Parathyroid adenoma (tissue), 2 donors: ENCODE results near the gene AHSG.

Source experiments
- H2AFZ ChIP-seq: fragments of 300-600 bp; sonication (generic); one replicate; pipeline ENCODE4 v1.7.0; 2017; ENCODE audit warnings: antibody characterized with exemption, mild to moderate bottlenecking
- H3K27ac ChIP-seq: fragments of 300-600 bp; sonication (generic); one replicate; pipeline ENCODE4 v1.7.0; 2017
- H3K27me3 ChIP-seq: fragments of 300-600 bp; sonication (generic); one replicate; pipeline ENCODE4 v1.7.0; 2017; ENCODE audit warnings: low read length; ENCODE audit not compliant: control insufficient read depth, insufficient read depth
- H3K36me3 ChIP-seq: fragments of 300-600 bp; sonication (generic); one replicate; pipeline ENCODE4 v1.7.0; 2017; ENCODE audit warnings: low read length; ENCODE audit not compliant: control insufficient read depth, insufficient read depth
- H3K4me1 ChIP-seq: fragments of 300-600 bp; sonication (generic); one replicate; pipeline ENCODE4 v1.7.0; 2017; ENCODE audit warnings: control low read depth
- H3K4me2 ChIP-seq: fragments of 300-600 bp; sonication (generic); one replicate; pipeline ENCODE4 v1.7.0; 2017; ENCODE audit warnings: low read length
- H3K4me3 ChIP-seq: fragments of 300-600 bp; sonication (generic); one replicate; pipeline ENCODE4 v1.7.0; 2017; ENCODE audit warnings: low read depth, low read length
- H3K79me2 ChIP-seq: fragments of 300-600 bp; sonication (generic); one replicate; pipeline ENCODE4 v1.7.0; 2017; ENCODE audit warnings: control low read depth
- H3K9ac ChIP-seq: fragments of 300-600 bp; sonication (generic); one replicate; pipeline ENCODE4 v1.7.0; 2017; ENCODE audit warnings: mild to moderate bottlenecking
- H3K9me3 ChIP-seq: fragments of 300-600 bp; sonication (generic); one replicate; pipeline ENCODE4 v1.7.0; 2017; ENCODE audit warnings: low read length; ENCODE audit not compliant: control insufficient read depth
- TF ChIP-seq, protein P1 (sequence below): fragments of 300-600 bp; sonication (generic); IDR thresholded peaks from one replicate; pipeline ENCODE4 v1.7.0; 2017; ENCODE audit warnings: antibody characterized with exemption, mild to moderate bottlenecking
- donor health status: primary hyperparathyroidism.

AHSG gene

DNA sequence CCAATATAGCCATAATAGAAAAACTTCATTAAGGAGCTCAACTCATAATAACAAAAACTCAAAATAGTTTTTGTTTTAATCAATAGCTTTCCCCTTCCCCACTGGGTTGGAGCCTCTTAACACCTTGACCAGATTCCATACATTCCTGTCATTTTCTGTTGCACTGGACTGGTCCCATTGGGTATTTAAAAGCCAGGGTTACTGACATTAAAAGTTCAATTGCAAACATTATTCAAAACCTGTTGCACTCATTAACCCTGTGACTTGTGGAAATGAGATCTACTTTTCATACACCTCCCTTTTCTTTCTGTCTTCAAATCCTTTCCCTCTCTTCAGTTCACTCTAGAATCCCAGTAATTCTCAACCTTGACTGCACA, 51.2 kb downstream of the AHSG start:
- Histone ChIP-seq H3K79me2 (no peaks in the 10 kb centered on the region), H2AFZ (no peak overlapping the region), H3K4me1 (no peaks in the 10 kb centered on the region), H3K4me3 (no peak overlapping the region), H3K9me3 (no peaks in the 10 kb centered on the region), H3K9ac (no peak overlapping the region), H3K36me3 (no peaks in the 10 kb centered on the region), H3K4me2 (no peak overlapping the region), H3K27me3 (no peaks in the 10 kb centered on the region), H3K27ac (no peak overlapping the region)
- TF ChIP-seq, protein P1, sequence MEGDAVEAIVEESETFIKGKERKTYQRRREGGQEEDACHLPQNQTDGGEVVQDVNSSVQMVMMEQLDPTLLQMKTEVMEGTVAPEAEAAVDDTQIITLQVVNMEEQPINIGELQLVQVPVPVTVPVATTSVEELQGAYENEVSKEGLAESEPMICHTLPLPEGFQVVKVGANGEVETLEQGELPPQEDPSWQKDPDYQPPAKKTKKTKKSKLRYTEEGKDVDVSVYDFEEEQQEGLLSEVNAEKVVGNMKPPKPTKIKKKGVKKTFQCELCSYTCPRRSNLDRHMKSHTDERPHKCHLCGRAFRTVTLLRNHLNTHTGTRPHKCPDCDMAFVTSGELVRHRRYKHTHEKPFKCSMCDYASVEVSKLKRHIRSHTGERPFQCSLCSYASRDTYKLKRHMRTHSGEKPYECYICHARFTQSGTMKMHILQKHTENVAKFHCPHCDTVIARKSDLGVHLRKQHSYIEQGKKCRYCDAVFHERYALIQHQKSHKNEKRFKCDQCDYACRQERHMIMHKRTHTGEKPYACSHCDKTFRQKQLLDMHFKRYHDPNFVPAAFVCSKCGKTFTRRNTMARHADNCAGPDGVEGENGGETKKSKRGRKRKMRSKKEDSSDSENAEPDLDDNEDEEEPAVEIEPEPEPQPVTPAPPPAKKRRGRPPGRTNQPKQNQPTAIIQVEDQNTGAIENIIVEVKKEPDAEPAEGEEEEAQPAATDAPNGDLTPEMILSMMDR: no peak

DNA sequence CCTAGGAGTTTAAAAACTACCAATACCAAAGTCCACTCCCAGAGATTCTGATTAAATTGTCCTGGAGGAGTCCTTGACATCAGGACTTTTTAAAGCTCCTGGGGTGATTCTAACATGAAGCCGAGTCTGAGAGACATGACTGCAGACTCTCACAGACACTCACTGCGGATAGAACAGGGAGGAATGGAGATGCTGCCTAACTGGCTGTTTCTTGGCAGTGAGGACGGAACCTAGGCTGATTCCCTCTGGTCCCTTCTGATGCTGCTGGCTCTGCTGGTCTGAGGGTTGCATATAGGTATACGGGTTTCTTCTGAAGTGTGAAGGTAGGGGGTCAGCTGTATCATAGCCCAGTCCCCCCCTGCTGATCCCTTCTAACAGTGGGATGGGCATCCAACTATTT, 51.6 kb downstream of the AHSG start:
- Histone ChIP-seq H3K9me3 (no peaks in the 10 kb centered on the region), H2AFZ (no peak overlapping the region), H3K27ac (no peak overlapping the region), H3K4me2 (no peak overlapping the region), H3K79me2 (no peaks in the 10 kb centered on the region), H3K36me3 (no peaks in the 10 kb centered on the region), H3K4me1 (no peaks in the 10 kb centered on the region), H3K4me3 (no peak overlapping the region), H3K9ac (no peak overlapping the region), H3K27me3 (no peaks in the 10 kb centered on the region)
- TF ChIP-seq, protein P1: no peak

DNA sequence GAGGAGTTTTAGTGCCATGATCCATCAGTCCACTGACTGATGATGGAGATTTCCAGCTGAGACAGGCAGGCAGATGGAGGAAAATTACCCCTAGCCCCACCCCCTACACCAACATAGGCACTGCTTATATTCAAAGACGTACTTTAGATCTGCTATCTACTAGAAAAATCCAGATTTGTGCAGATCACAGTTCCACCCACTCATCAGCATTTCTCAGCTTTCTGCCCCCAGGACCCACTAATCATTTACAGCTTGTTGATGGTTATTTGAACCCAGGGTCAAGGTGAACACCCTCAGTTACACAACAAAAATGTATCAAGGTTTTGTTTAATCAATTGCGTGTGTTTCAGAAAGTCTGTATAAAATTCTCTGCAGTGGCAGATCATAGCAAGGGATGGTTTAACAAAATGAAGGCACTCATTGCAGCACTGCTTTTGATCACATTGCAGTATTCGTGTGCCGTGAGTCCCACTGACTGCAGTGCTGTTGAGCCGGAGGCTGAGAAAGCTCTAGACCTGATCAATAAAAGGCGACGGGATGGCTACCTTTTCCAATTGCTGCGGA, 52.8 kb downstream of the AHSG start, which contains the start of gene HRG:
TSS of gene HRG (plus strand) at position 390 of the 564 bp plus-strand sequence. CDS start at position 408, 18 bp downstream.
- Histone ChIP-seq H3K79me2 (no peaks in the 10 kb centered on the region), H3K36me3 (no peaks in the 10 kb centered on the region), H3K4me2 (no peak within 1 kb of the TSS), H3K4me1 (no peaks in the 10 kb centered on the region), H3K9ac (no peak within 1 kb of the TSS), H3K9me3 (no peaks in the 10 kb centered on the region), H3K27ac (no peak within 1 kb of the TSS), H3K27me3 (no peaks in the 10 kb centered on the region), H2AFZ (no peak within 1 kb of the TSS), H3K4me3 (no peak within 1 kb of the TSS)
- TF ChIP-seq, protein P1: no peak

DNA sequence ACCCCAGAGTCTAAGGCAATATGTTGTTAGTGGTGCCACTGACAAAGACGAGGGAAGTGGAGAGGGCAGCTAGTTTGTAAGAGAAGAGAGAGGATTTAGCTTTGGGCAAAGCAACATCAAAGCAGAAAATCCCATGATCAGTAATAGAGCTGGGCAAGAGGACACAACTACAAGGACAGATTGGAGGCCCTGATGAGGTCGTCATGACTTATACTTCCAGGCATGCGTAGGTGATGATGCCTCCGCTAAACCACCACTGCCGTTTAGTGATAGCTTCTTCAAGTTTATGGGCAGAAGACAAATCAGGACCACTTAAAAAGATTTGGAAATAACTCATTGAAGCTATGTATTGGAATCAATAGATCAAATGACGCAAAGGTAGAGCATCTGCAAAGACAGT, 55.6 kb downstream of the AHSG start:
- Histone ChIP-seq H3K79me2 (no peaks in the 10 kb centered on the region), H3K4me3 (no peak overlapping the region), H3K9me3 (no peaks in the 10 kb centered on the region), H2AFZ (no peak overlapping the region), H3K27me3 (no peaks in the 10 kb centered on the region), H3K4me1 (no peaks in the 10 kb centered on the region), H3K36me3 (no peaks in the 10 kb centered on the region), H3K9ac (no peak overlapping the region), H3K27ac (no peak overlapping the region), H3K4me2 (no peak overlapping the region)
- TF ChIP-seq, protein P1: no peak

DNA sequence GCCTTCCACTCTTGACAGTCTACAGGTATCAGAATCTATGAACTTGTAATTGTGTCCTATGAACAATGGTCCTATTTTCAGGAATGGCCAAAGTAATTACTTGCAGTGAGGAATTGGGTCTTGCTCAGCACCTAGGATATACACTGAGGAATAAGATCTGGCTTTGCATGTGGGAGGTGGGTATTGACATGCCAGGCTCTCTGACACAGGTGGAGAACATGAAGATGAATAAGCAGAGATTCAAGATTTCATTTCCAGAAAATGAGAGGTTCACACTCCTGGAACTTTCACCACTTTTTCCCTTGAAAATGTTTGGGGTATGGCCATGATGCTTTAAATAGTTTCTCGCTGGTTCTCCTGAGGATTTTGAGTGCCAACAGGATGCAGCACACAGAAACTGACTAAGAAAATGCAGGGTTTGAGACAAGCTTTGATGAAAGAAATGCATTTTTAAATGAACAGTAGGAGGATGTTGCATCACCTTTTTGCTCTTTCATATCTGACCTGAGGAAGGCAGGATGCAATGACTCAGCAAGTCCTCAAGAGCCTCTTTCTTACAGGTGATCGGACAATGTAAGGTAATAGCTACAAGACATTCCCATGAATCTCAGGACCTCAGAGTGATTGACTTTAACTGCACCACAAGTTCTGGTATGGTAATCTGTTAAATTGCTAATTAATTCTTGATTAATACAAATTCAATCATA, 56.7 kb downstream of the AHSG start:
- H2AFZ ChIP-seq: no peak overlapping the region
- no peak overlapping the region for H3K27ac ChIP-seq
- H3K4me3 ChIP-seq: no peak overlapping the region
- H3K9me3 ChIP-seq: no peaks in the 10 kb centered on the region
- H3K4me2 ChIP-seq: no peak overlapping the region
- no peaks in the 10 kb centered on the region for H3K27me3 ChIP-seq
- no peaks in the 10 kb centered on the region for H3K36me3 ChIP-seq
- no peaks in the 10 kb centered on the region for H3K79me2 ChIP-seq
- TF ChIP-seq, protein P1: no peak
- no peak overlapping the region for H3K9ac ChIP-seq
- no peaks in the 10 kb centered on the region for H3K4me1 ChIP-seq
